GM19468 (cell line): ENCODE measurements around the gene CIBAR2.
"Not testable (repeated sequence)": the region's sequence is repeated elsewhere in the genome, so short reads cannot be mapped to it uniquely, and the experiment has no call there.

ENCODE experiments used
- ATAC-seq: cut with Tn5 transposase; IDR thresholded peaks from one replicate; pipeline ENCODE4 v1.9.1; 2021; ENCODE audit warnings: mild to moderate bottlenecking, moderate library complexity, moderate number of reproducible peaks; ENCODE audit not compliant: unreplicated experiment; ENCODE audit errors: extremely low read depth

The CIBAR2 gene

GRCh38 chr16:85129876-85130704 lies 17.8 kb upstream of the CIBAR2 start:
- ATAC-seq, result no peak

DNA sequence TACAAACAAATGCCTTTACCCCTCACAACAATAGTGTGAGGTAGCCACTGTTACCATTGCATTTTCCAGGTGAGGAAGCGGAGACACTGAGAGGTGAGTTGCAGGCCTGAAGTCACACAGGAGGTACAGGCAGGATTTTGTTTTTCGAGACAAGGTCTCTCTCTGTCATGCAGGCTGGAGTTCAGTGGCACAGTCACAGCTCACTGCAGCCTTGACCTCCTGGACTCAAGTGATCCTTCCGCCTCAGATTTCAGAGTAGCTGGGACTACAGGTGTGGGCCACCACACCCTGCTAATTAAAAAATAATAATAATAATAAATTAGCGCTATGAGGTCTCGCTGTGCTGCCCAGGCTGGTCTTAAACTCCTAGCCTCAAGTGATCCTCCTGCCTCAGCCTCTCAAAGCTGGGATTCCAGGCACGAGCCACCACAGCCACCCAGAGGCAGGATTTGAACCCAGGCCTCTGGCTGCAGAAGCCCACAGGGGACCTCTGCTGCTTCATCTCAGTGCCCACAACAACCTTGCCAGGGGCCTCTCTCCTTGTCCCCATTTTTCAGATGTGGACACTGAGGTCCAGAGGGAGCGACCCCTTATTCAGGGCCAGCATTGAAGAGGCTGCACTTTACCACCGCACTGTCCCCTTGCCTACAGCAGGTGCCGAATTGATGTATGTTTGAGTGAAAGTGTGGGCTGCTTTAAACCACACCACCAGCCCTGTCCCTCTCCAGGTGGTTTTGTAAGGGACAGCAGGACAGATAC lies 16.0 kb upstream of the CIBAR2 start:
- no peak for ATAC-seq

GRCh38 chr16:85127379-85127723 lies 15.1 kb upstream of the CIBAR2 start:
- no peak for ATAC-seq

DNA sequence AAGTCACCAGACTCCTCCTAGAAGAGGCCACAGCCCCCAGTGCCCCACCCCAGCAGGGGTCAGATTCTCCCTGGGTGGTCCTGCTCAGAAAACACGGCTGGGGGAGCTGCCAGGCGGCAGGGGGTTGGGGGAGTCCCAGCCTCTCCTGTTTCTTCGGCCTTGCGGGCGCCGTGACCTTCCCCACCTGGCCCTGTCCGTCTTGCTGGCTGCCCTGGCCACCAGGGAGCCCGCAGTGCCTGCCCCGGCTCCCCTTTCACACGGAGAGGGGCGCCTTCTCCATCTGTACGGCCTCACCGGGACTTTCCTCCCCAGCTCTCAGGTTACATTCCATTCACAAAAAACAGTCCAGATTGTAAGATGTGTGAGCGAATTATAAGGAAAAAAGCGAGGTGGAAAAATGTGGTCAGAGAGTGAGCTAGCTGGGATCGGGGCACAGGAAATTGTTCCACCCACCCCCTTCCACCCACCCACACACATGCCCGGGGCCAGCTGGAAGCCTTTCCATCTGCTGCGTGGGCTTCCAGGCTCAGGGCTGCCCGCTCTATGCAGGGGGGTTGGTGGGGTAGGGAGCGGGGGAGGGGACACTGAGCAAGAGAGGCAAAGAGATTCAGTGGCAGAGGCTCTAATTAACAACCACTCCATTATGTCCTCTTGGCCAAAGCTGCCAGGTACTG lies 14.6 kb upstream of the CIBAR2 start:
- no peak for ATAC-seq

- no peak for ATAC-seq
Measured at GRCh38 chr16:85126394-85126704, 14.1 kb upstream of the CIBAR2 start.

- no peak for ATAC-seq
Measured at GRCh38 chr16:85125570-85126393, 13.5 kb upstream of the CIBAR2 start.

GRCh38 chr16:85124636-85125346 lies 12.5 kb upstream of the CIBAR2 start:
- no peak for ATAC-seq

DNA sequence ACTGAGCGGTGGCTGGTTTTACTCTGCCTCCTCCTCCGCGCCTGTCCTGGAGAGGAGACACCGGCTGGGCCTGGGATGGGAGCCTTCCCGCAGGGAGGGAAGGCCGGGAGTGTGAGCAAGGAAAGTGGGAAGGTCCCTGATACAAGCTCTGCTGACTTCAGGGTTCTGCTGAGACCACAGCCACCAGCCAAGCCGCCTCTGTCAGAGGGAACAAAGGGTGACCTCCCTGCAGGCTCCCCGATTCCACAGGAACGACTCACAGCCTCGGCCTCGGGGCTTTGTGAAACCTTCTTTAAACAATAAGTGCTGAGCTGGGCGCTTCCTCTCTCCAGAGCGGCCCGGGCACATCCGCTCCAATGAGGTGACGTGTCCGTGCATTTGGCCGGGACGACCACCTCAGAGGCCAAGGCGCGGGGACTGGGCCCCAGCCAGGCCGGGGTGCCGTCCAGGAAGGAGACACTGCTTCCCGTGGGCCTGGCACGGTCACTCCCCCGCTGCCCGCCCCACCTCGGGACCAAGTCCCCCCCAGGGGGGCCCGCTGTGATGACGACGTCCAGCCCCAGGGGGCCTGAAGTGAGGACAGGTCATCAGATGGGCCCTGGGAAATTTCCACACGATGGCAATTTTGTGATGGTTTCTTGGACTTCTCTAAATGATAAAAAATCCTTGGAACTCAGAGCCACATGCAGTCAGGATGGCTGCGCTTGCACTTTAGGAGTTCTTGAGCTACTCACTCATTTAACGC lies 11.8 kb upstream of the CIBAR2 start:
- ATAC-seq, result no peak

DNA sequence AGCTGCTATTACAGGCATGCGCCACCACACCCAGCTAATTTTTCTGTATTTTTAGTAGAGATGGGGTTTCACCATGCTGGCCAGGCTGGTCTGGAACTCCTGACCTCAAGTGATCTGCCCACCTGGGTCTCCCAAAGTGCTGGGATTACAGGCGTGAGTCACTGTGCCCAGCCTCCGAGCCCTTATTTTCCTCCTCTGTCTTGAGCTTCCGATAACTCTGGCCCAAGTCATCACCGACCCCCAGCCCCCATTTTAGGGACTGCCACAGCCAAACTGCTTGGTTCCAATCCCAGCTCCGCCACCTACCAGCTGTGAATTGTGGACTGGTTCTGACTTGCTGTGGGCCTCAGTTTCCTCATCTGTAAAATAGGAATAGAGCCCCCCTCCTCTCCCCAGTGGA lies 11.2 kb upstream of the CIBAR2 start:
- not testable (repeated sequence) for ATAC-seq

DNA sequence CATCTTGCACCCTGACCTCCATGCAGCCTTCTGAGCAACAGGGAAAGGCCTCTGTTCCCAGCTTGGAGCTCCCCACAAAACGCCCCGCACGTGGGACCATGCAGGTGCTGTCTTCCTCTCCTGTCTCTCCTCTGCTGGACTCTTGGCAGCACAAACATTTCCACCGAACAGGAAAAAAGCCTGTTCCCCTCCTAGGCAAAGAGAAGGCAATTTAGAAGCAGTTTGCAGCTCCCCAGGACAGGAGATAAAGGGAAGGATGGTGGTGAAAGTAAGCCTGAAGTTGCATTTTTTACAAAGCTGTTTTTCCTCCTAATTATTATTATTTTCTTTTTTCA lies 7.7 kb upstream of the CIBAR2 start:
- ATAC-seq, result no peak

GRCh38 chr16:85117418-85117817 lies 5.1 kb upstream of the CIBAR2 start:
- no peak for ATAC-seq

DNA sequence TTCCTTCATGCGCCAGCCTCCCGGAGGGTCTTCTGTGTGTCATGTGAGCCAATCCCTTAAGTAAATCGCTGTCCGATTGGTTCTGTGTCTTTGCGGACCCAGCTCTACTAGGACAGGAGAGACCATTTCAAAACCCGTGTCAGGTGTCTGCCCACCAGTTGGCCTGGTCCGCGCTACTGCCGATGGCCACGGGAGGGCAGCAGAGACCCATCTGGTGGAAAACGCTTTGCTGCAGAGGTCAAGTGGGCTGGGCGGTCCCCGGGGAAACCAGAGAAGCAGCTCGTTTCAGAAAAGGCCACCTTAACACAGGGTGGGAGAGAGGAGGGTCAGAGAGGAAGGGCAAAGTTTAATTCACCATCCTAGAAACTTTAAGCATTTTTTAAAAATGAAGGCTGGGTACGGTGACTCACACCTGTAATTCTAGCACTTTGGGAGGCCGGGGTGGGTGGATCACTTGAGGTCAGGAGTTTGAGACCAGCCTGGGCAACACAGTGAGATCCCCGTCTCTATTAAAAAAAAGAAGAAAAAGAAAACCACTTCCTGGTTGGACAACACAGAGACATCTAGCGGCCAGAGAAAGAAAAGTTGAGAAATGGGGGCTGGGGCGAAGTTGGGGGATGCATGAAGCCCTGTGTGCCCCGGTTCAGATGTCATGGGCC lies 2.8 kb upstream of the CIBAR2 start:
- ATAC-seq, result no peak

DNA sequence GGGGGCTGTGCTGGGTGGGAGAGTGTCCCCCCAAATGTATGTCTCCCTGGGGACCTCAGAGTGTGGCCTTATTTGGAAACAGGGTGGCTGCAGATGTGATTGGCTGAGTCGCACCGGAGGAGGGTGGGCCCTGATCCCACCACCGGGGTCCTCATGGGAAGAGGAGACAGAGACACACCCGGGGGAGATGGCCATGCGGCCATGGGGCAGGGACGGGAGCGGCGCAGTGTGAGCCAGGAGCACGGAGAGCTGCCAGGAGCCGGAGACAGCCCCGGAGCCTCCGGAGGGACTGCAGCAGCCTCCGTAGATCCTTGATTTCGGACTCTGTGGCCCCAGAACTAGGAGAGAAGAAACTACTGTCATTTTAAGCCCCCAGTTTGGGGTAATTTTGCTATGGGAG lies 1.6 kb upstream of the CIBAR2 start:
- ATAC-seq, result no peak

GRCh38 chr16:85113168-85113733 lies 979 bp upstream of the CIBAR2 start:
- ATAC-seq, result no peak

- ATAC-seq, result no peak
Measured at GRCh38 chr16:85111184-85111583, 1.1 kb downstream of the CIBAR2 start.

GRCh38 chr16:85110105-85110504 lies 2.2 kb downstream of the CIBAR2 start:
- ATAC-seq, result no peak

DNA sequence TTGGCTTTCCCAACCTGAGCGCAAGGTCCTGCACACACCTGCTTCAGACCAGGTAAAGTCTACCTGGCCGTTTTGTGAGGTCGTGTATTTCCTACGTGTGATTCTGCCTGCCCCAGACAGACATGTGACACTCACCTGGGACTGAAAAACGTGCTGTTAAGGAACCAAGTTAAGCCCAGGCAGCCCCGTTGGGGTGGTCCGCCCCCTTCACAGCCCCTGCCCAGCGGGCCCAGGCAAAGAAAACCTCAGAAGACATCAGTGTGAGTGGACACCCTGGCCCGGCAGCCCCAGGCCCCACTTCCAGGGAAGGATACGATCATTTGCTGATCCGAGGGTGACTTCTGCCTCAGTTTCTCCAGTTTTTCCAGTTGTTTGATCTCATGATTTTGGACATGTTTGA lies 4.7 kb downstream of the CIBAR2 start:
- no peak for ATAC-seq

DNA sequence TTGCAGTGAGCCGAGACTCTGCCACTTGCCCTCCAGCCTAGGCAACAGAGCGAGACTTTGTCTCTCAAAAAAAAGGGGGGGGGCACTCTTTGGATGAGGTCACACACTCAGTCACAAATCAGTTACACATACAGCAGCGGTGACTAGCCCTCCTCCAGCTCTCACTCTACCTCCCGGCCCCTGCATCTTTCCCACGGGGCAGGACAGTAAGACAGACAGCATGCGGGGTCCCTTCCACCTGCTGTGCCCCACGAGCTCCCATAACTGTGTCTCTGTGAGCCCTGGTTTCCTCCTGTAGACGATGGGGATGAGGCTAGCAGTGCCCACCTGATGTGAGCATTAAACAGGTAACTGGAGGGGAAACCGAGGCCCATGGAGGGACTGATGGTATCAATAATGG lies 5.2 kb downstream of the CIBAR2 start:
- ATAC-seq, result no peak

- ATAC-seq, result no peak
Measured at GRCh38 chr16:85105475-85105874, 6.8 kb downstream of the CIBAR2 start.
